Myocyte (in vitro differentiated cells): ENCODE data around the gene TFE3. TPM values are rescaled to one million over a fixed set of nuclear protein-coding genes. Genes with fewer than 3 reads are reported as not detected.
"Not testable (repeated sequence)": the region's sequence is repeated elsewhere in the genome, so short reads cannot be mapped to it uniquely, and the experiment has no call there.

ENCODE experiments used
- DNase-seq: peaks from one replicate; pipeline ENCODE4 v3.0.0-alpha.2; 2012; ENCODE audit warnings: low read depth
- total RNA-seq: library from RNA; depleted of rRNA; stranded (reverse); fragments of >200 nt; gene quantifications from 2 replicates; pipeline ENCODE4 v1.2.3, GENCODE V29; 2014

Gene TFE3
- total RNA-seq, 1 donor from 2014 or later = 36.9 TPM

GRCh38 chrX:49002091-49002935 lies 40.8 kb downstream of the TFE3 start, which contains the start of gene GRIPAP1:
TSS of gene GRIPAP1 (minus strand) at chrX:49002264. CDS start at chrX:49002229, 35 bp downstream.
- DNase-seq = peak; percentile 91

GRCh38 chrX:49001521-49002090 lies 41.6 kb downstream of the TFE3 start:
- DNase-seq = peak; percentile 24

GRCh38 chrX:49000636-49001035 lies 42.5 kb downstream of the TFE3 start:
- no peak for DNase-seq

- no peak for DNase-seq
These were observed 44.1 kb downstream of the TFE3 start for GRCh38 chrX:48999030-48999429.

GRCh38 chrX:48998391-48998790 lies 44.8 kb downstream of the TFE3 start:
- DNase-seq = no peak

GRCh38 chrX:48997865-48998264 lies 45.3 kb downstream of the TFE3 start:
- DNase-seq = no peak

GRCh38 chrX:48997455-48997854 lies 45.7 kb downstream of the TFE3 start:
- no peak for DNase-seq

GRCh38 chrX:48996969-48997368 lies 46.2 kb downstream of the TFE3 start:
- DNase-seq = peak; percentile 2

- DNase-seq = no peak
These were observed 50.8 kb downstream of the TFE3 start for GRCh38 chrX:48992341-48992740.

GRCh38 chrX:48989483-48989882 lies 53.7 kb downstream of the TFE3 start:
- no peak for DNase-seq

GRCh38 chrX:48983896-48984295 lies 59.3 kb downstream of the TFE3 start:
- DNase-seq = no peak

- DNase-seq = no peak
These were observed 60.1 kb downstream of the TFE3 start for GRCh38 chrX:48983081-48983480.

- no peak for DNase-seq
These were observed 62.0 kb downstream of the TFE3 start for GRCh38 chrX:48981178-48981577.

GRCh38 chrX:48980341-48980740 lies 62.8 kb downstream of the TFE3 start:
- DNase-seq = not testable (repeated sequence)

Other genes starting within 250 kb of the TFE3 start
- gene HDAC6, start 241.3 kb downstream of the TFE3 start, total RNA-seq = 60.8 and 75.5 TPM in 2 replicates
- not detected in 2 replicates for gene ERAS, start 216.8 kb downstream of the TFE3 start, total RNA-seq
- gene PCSK1N, start 207.7 kb downstream of the TFE3 start, total RNA-seq = 1.8 and 5.4 TPM in 2 replicates
- gene TIMM17B, start 145.6 kb downstream of the TFE3 start, total RNA-seq = 52.4 and 64.3 TPM in 2 replicates
- 37.6 and 44.7 TPM in 2 replicates for gene PQBP1, start 145.4 kb downstream of the TFE3 start, total RNA-seq
- gene SLC35A2, start 131.7 kb downstream of the TFE3 start, total RNA-seq = 18.2 and 24.4 TPM in 2 replicates
- 4.6 and 6.2 TPM in 2 replicates for gene PIM2, start 124.3 kb downstream of the TFE3 start, total RNA-seq
- gene OTUD5, start 85.8 kb downstream of the TFE3 start, total RNA-seq = 27.0 and 27.9 TPM in 2 replicates
- gene KCND1, start 71.5 kb downstream of the TFE3 start, total RNA-seq = 0.10 and 0.21 TPM in 2 replicates
- 22.4 and 24.4 TPM in 2 replicates for gene GRIPAP1, start 41.1 kb downstream of the TFE3 start, total RNA-seq
- not detected in 2 replicates for gene CCDC120, start 15.6 kb upstream of the TFE3 start, total RNA-seq
- gene PRAF2, start 30.6 kb upstream of the TFE3 start, total RNA-seq = 7.1 and 7.4 TPM in 2 replicates
- 49.3 and 64.3 TPM in 2 replicates for gene WDR45, start 36.5 kb upstream of the TFE3 start, total RNA-seq
- gene GPKOW, start 80.4 kb upstream of the TFE3 start, total RNA-seq = 23.9 and 26.7 TPM in 2 replicates
- gene MAGIX, start 119.4 kb upstream of the TFE3 start, total RNA-seq = 4.8 and 6.6 TPM in 2 replicates
- 48.7 and 68.3 TPM in 2 replicates for gene PLP2, start 128.5 kb upstream of the TFE3 start, total RNA-seq
- 6.6 TPM in 2 replicates for gene PRICKLE3, start 143.0 kb upstream of the TFE3 start, total RNA-seq
- gene SYP, start 156.8 kb upstream of the TFE3 start, total RNA-seq = 1.8 TPM in 2 replicates
- gene CACNA1F, start 190.0 kb upstream of the TFE3 start, total RNA-seq = not detected in 2 replicates
- gene CCDC22, start 192.1 kb upstream of the TFE3 start, total RNA-seq = 8.7 and 11.9 TPM in 2 replicates
- 0.05 TPM in 1 of 2 replicates, not detected in the other for gene FOXP3, start 221.4 kb upstream of the TFE3 start, total RNA-seq
- 31.2 and 34.8 TPM in 2 replicates for gene PPP1R3F, start 226.4 kb upstream of the TFE3 start, total RNA-seq